Neural progenitor cell (in vitro differentiated cells): Measurements from ENCODE around the gene MED9. TPM values are rescaled to one million over a fixed set of nuclear protein-coding genes. Genes with fewer than 3 reads are reported as not detected.

Experiments
- DNase-seq: peaks from one replicate; pipeline ENCODE4 v3.0.0-alpha.2; 2016; ENCODE audit warnings: low spot score
- H2AFZ ChIP-seq: fragments of 200-600 bp; sonication (generic); replicated peaks from 2 replicates; pipeline ENCODE4 v1.6.1; 2016; ENCODE audit warnings: antibody characterized with exemption
- H3F3A ChIP-seq: fragments of 200-600 bp; sonication (generic); 2 replicates; pipeline ENCODE4 v1.6.1; 2016; ENCODE audit warnings: antibody characterized with exemption, low read depth
- H3K27ac ChIP-seq: fragments of 200-600 bp; sonication (generic); 2 replicates; pipeline ENCODE4 v1.5.1; 2016; ENCODE audit warnings: mild to moderate bottlenecking
- H3K27me3 ChIP-seq: fragments of 200-600 bp; sonication (generic); 2 replicates; pipeline ENCODE4 v1.6.1; 2016; ENCODE audit warnings: mild to moderate bottlenecking, moderate library complexity
- H3K36me3 ChIP-seq: fragments of 200-600 bp; sonication (generic); 2 replicates; pipeline ENCODE4 v1.5.1; 2016
- H3K4me1 ChIP-seq: fragments of 200-600 bp; sonication (generic); 2 replicates; pipeline ENCODE4 v1.6.1; 2016; ENCODE audit warnings: mixed run types
- H3K4me2 ChIP-seq: fragments of 200-600 bp; sonication (generic); 2 replicates; pipeline ENCODE4 v1.6.1; 2016
- H3K4me3 ChIP-seq: fragments of 200-600 bp; sonication (generic); 2 replicates; pipeline ENCODE4 v1.5.1; 2016
- H3K79me2 ChIP-seq: fragments of 200-600 bp; sonication (generic); 2 replicates; pipeline ENCODE4 v1.6.1; 2016; ENCODE audit warnings: low read depth
- H3K9ac ChIP-seq: fragments of 200-600 bp; sonication (generic); 2 replicates; pipeline ENCODE4 v1.6.1; 2016
- H3K9me3 ChIP-seq: fragments of 200-600 bp; sonication (generic); 2 replicates; pipeline ENCODE4 v1.5.1; 2016; ENCODE audit warnings: low read depth
- H4K20me1 ChIP-seq: fragments of 200-600 bp; sonication (generic); 2 replicates; pipeline ENCODE4 v1.6.1; 2016; ENCODE audit warnings: low read depth
- H3K27ac Mint-ChIP-seq: 3 replicates; pipeline ENCODE4 v1.8.0; 2021; ENCODE audit warnings: mixed read lengths
- H3K27me3 Mint-ChIP-seq: 2 replicates; pipeline ENCODE4 v1.8.0; 2022; ENCODE audit warnings: low read depth, mild to moderate bottlenecking, inconsistent platforms, moderate library complexity, mixed read lengths; ENCODE audit not compliant: insufficient read depth
- H3K36me3 Mint-ChIP-seq: 3 replicates; pipeline ENCODE4 v1.8.0; 2021; ENCODE audit warnings: mixed read lengths
- H3K4me1 Mint-ChIP-seq: 3 replicates; pipeline ENCODE4 v1.8.0; 2021; ENCODE audit warnings: mixed read lengths
- H3K4me3 Mint-ChIP-seq: 3 replicates; pipeline ENCODE4 v1.8.0; 2021; ENCODE audit warnings: mild to moderate bottlenecking, moderate library complexity, mixed read lengths
- H3K9me3 Mint-ChIP-seq: 3 replicates; pipeline ENCODE4 v1.8.0; 2020; ENCODE audit warnings: mixed read lengths
- CTCF ChIP-seq: fragments of 200-600 bp; sonication (generic); IDR thresholded peaks from 2 replicates; pipeline ENCODE4 v1.5.1; 2017; ENCODE audit warnings: antibody characterized with exemption, mild to moderate bottlenecking
- EZH2 ChIP-seq: fragments of 200-600 bp; sonication (generic); IDR thresholded peaks from 2 replicates; pipeline ENCODE4 v1.6.1; 2017; ENCODE audit warnings: antibody characterized with exemption, mild to moderate bottlenecking, moderate library complexity
- EZH2phosphoT487 ChIP-seq: fragments of 200-600 bp; sonication (generic); IDR thresholded peaks from 2 replicates; pipeline ENCODE4 v1.6.1; 2017; ENCODE audit warnings: antibody characterized with exemption
- total RNA-seq: library from RNA; depleted of rRNA; stranded (reverse); fragments of >200 nt; gene quantifications from 2 replicates; pipeline ENCODE4 v1.2.3, GENCODE V29; 2015; ENCODE audit warnings: low replicate concordance

The MED9 gene
- total RNA-seq, 1 donor from 2014 or later, result 15.7 TPM

- H3F3A ChIP-seq, result no peaks in the 10 kb centered on the region
- no peaks in the 10 kb centered on the region for H3K36me3 Mint-ChIP-seq
- peak overlapping the region; percentile 12 for H3K27ac Mint-ChIP-seq
- H3K9ac ChIP-seq, result no peak overlapping the region
- no peaks in the 10 kb centered on the region for H3K4me1 ChIP-seq
- no peaks in the 10 kb centered on the region for H3K4me1 Mint-ChIP-seq
- no peak for DNase-seq
- H2AFZ ChIP-seq, result no peak overlapping the region
- H3K27ac ChIP-seq, result no peak overlapping the region
- H3K79me2 ChIP-seq, result no peaks in the 10 kb centered on the region
- peaks cover 2% of the 10 kb centered on the region for H3K27me3 Mint-ChIP-seq
- no peak overlapping the region for H3K4me3 ChIP-seq
- H3K4me3 Mint-ChIP-seq, result no peak overlapping the region
- no peaks in the 10 kb centered on the region for H4K20me1 ChIP-seq
- no peak overlapping the region for H3K4me2 ChIP-seq
- TF ChIP-seq EZH2phosphoT487, result no peak
- no peak for TF ChIP-seq EZH2
- no peak for TF ChIP-seq CTCF
- H3K27me3 ChIP-seq, result peaks cover 2% of the 10 kb centered on the region
- H3K9me3 Mint-ChIP-seq, result peaks cover 6% of the 10 kb centered on the region
- H3K36me3 ChIP-seq, result no peaks in the 10 kb centered on the region
- H3K9me3 ChIP-seq, result no peaks in the 10 kb centered on the region
Measured at GRCh38 chr17:17433000-17433703, 43.6 kb upstream of the MED9 start.

GRCh38 chr17:17434477-17434876 is 42.3 kb upstream of the MED9 start:
- Histone ChIP-seq H3K27me3 (peaks cover 2% of the 10 kb centered on the region), H3K36me3 (no peaks in the 10 kb centered on the region), H4K20me1 (no peaks in the 10 kb centered on the region), H3F3A (no peaks in the 10 kb centered on the region), H3K4me2 (no peak overlapping the region), H3K4me3 (no peak overlapping the region), H3K27ac (no peak overlapping the region), H3K4me1 (no peaks in the 10 kb centered on the region), H2AFZ (no peak overlapping the region), H3K79me2 (no peaks in the 10 kb centered on the region), H3K9me3 (no peaks in the 10 kb centered on the region), H3K9ac (no peak overlapping the region)
- Mint-ChIP-seq H3K36me3 (no peaks in the 10 kb centered on the region), H3K4me1 (no peaks in the 10 kb centered on the region), H3K4me3 (no peak overlapping the region), H3K27ac (no peak overlapping the region), H3K9me3 (peaks cover 5% of the 10 kb centered on the region), H3K27me3 (peaks cover 2% of the 10 kb centered on the region)
- TF ChIP-seq EZH2phosphoT487 (no peak), CTCF (no peak), EZH2 (no peak)
- DNase-seq, result no peak

GRCh38 chr17:17435323-17435722 is 41.5 kb upstream of the MED9 start:
- Histone ChIP-seq H4K20me1 (no peaks in the 10 kb centered on the region), H3K27me3 (peaks cover 2% of the 10 kb centered on the region), H3K27ac (no peak overlapping the region), H3K36me3 (no peaks in the 10 kb centered on the region), H3K4me2 (no peak overlapping the region), H3K9ac (no peak overlapping the region), H3K79me2 (no peaks in the 10 kb centered on the region), H3K4me3 (no peak overlapping the region), H3K9me3 (no peaks in the 10 kb centered on the region), H3K4me1 (no peaks in the 10 kb centered on the region), H3F3A (no peaks in the 10 kb centered on the region), H2AFZ (no peak overlapping the region)
- Mint-ChIP-seq H3K27me3 (peaks cover 2% of the 10 kb centered on the region), H3K9me3 (no peaks in the 10 kb centered on the region), H3K36me3 (no peaks in the 10 kb centered on the region), H3K4me1 (peaks cover 4% of the 10 kb centered on the region), H3K4me3 (no peak overlapping the region), H3K27ac (no peak overlapping the region)
- no peak for DNase-seq
- TF ChIP-seq EZH2 (no peak), EZH2phosphoT487 (no peak), CTCF (no peak)
